ENCODE data around the gene CAPN7. TPM values are rescaled to one million over a fixed set of nuclear protein-coding genes. Genes with fewer than 3 reads are reported as not detected.
"Not testable (repeated sequence)": the region's sequence is repeated elsewhere in the genome, so short reads cannot be mapped to it uniquely, and the experiment has no call there.

Gene CAPN7
- total RNA-seq, 1 donor from 2014 or later, result 37.9 TPM

GRCh38 chr3:15186101-15186476 lies 20.0 kb upstream of the CAPN7 start:
- H3K4me3 Mint-ChIP-seq, result no peak overlapping the region
- peaks cover 10% of the 10 kb centered on the region for H3K27me3 Mint-ChIP-seq
- H3K36me3 Mint-ChIP-seq, result no peaks in the 10 kb centered on the region
- no peaks in the 10 kb centered on the region for H3K9me3 Mint-ChIP-seq
- H3K4me1 Mint-ChIP-seq (ENCODE audit: unreplicated experiment), result no peaks in the 10 kb centered on the region
- DNase-seq (ENCODE audit: extremely low spot score, unreplicated experiment), result no peak
- no peak overlapping the region for H3K27ac Mint-ChIP-seq
- TF ChIP-seq CTCF (conservative IDR thresholded peaks at IDR 0.05), result no peak

DNA sequence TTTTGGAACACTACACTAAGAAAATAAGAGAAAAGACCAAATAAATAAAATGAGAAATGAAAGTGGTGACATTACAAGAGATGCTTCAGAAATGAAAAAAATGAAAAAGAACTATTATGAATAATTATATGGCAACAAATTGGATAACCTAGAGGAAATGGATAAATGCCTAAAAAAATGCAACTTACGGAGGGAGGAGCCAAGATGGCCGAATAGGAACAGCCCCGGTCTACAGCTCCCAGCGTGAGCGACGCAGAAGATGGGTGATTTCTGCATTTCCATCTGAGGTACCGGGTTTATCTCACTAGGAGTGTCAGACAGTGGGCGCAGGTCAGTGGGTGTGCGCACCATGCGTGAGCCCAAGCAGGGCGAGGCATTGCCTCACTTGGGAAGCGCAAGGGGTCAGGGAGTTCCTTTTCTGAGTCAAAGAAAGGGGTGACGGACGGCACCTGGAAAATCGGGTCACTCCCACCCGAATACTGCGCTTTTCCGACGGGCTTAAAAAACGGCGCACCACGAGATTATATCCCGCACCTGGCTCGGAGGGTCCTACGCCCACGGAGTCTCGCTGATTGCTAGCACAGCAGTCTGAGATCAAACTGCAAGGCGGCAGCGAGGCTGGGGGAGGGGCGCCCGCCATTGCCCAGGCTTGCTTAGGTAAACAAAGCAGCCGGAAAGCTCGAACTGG lies 19.4 kb upstream of the CAPN7 start:
- H3K9me3 Mint-ChIP-seq; H3K4me1 Mint-ChIP-seq (ENCODE audit: unreplicated experiment); H3K27ac Mint-ChIP-seq; DNase-seq (ENCODE audit: extremely low spot score, unreplicated experiment); H3K36me3 Mint-ChIP-seq; H3K27me3 Mint-ChIP-seq; H3K4me3 Mint-ChIP-seq: not testable (repeated sequence)

- Mint-ChIP-seq H3K4me3 (no peak overlapping the region), H3K36me3 (no peaks in the 10 kb centered on the region), H3K4me1 (ENCODE audit: unreplicated experiment) (no peaks in the 10 kb centered on the region), H3K9me3 (no peaks in the 10 kb centered on the region), H3K27ac (no peak overlapping the region), H3K27me3 (peaks cover 48% of the 10 kb centered on the region)
- TF ChIP-seq CTCF (conservative IDR thresholded peaks at IDR 0.05), result no peak
- no peak for DNase-seq (ENCODE audit: extremely low spot score, unreplicated experiment)
Observed at GRCh38 chr3:15197340-15198029, 8.6 kb upstream of the CAPN7 start.

GRCh38 chr3:15198686-15199085 lies 7.4 kb upstream of the CAPN7 start:
- no peaks in the 10 kb centered on the region for H3K36me3 Mint-ChIP-seq
- no peaks in the 10 kb centered on the region for H3K4me1 Mint-ChIP-seq (ENCODE audit: unreplicated experiment)
- H3K4me3 Mint-ChIP-seq, result no peak overlapping the region
- no peak overlapping the region for H3K27ac Mint-ChIP-seq
- no peak for DNase-seq (ENCODE audit: extremely low spot score, unreplicated experiment)
- TF ChIP-seq CTCF (conservative IDR thresholded peaks at IDR 0.05), result no peak
- peaks cover 36% of the 10 kb centered on the region for H3K27me3 Mint-ChIP-seq
- H3K9me3 Mint-ChIP-seq, result no peaks in the 10 kb centered on the region

DNA sequence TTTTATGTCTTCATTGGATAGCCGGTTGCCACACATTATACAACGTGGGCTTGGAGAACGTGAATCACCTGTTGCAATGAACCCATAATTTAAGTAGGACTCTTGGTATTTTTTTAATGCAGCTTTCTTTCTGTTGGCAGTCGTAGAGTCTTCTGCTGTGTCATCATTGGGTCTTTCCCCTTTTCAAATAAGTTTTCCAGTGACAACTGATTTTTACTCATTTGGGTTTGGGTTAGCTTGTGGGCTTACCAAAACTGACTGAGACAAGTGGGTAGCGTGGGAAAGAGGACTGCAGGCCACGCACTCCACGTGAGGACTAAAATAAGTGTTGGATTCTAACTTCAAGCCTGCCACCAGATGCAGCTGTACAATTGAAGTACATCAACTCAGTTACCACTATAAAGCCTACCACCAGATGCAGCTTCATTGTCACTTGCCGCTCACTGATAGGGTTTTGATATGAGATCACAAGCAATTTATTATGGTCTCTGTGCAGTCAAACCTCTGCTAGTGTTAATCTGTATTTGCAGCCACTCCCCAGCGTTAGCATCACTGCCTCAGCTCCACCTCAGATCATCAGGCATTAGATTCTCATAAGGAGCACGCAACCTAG lies 6.4 kb upstream of the CAPN7 start:
- Mint-ChIP-seq H3K9me3 (no peaks in the 10 kb centered on the region), H3K36me3 (no peaks in the 10 kb centered on the region), H3K4me1 (ENCODE audit: unreplicated experiment) (no peaks in the 10 kb centered on the region), H3K4me3 (no peak overlapping the region), H3K27me3 (peaks cover 26% of the 10 kb centered on the region), H3K27ac (no peak overlapping the region)
- no peak for DNase-seq (ENCODE audit: extremely low spot score, unreplicated experiment)
- TF ChIP-seq CTCF (conservative IDR thresholded peaks at IDR 0.05), result no peak

DNA sequence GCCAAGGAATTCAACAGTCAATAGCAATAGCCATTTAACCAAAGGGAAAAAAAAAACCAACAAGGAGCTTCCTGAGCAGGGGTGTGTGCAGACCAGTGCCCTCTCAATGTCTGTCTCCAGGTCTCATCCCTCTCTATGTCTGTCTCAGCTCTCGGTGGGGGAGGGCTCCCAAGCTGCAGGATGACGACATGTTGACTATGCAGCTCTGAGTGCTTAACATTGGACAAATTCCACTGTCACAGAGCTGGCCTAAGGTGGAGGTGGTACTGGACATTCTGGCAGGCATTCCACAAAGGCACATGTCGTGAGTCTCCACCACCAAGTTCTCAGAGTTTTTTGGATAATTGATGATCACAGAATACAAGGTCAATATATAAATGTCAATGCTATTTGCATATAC lies 2.0 kb upstream of the CAPN7 start:
- no peak overlapping the region for H3K4me3 Mint-ChIP-seq
- no peak for TF ChIP-seq CTCF (conservative IDR thresholded peaks at IDR 0.05)
- DNase-seq (ENCODE audit: extremely low spot score, unreplicated experiment), result no peak

More for the DNA sequence above, 2.0 kb upstream of the CAPN7 start:
- H3K36me3 Mint-ChIP-seq, result no peaks in the 10 kb centered on the region
- H3K27me3 Mint-ChIP-seq, result no peaks in the 10 kb centered on the region
- peaks cover 12% of the 10 kb centered on the region for H3K4me1 Mint-ChIP-seq (ENCODE audit: unreplicated experiment)
- H3K9me3 Mint-ChIP-seq, result no peaks in the 10 kb centered on the region
- H3K27ac Mint-ChIP-seq, result peak overlapping the region; percentile 46

Data from type B pancreatic cell (in vitro differentiated cells).